SK-N-SH (cell line): ENCODE data around the gene FNDC11.

Source experiments
- CTCF ChIP-seq: fragments of 200-600 bp; sonication (generic); IDR thresholded peaks from 2 replicates; pipeline ENCODE4 v1.6.1; 2017; ENCODE audit warnings: antibody characterized with exemption, mild to moderate bottlenecking, moderate library complexity
- EP300 ChIP-seq, 2 experiments: IDR thresholded peaks; 2 replicates each; pipeline versions ENCODE4 v1.4.0 to v1.6.1; 2012; ENCODE audit warnings: borderline replicate concordance in 1 of 2, low read depth in 1 of 2, low read length in 1 of 2
- EZH2phosphoT487 ChIP-seq: fragments of 200-600 bp; sonication (generic); IDR thresholded peaks from 2 replicates; pipeline ENCODE4 v1.6.1; 2017; ENCODE audit warnings: low read depth, mixed run types, mild to moderate bottlenecking, antibody characterized with exemption, moderate library complexity, borderline replicate concordance
- FOXM1 ChIP-seq: IDR thresholded peaks from 2 replicates; pipeline ENCODE4 v1.4.0; 2012; ENCODE audit warnings: low read depth, mild to moderate bottlenecking
- GABPA ChIP-seq: IDR thresholded peaks from 2 replicates; pipeline ENCODE4 v1.4.0; 2012; ENCODE audit warnings: low read depth, mild to moderate bottlenecking
- GATA2 ChIP-seq: sonication (generic); formaldehyde crosslinking; IDR thresholded peaks from 2 replicates; pipeline ENCODE4 v1.5.0; 2020; ENCODE audit warnings: mild to moderate bottlenecking, missing genetic modification reagents
- JUND ChIP-seq: IDR thresholded peaks from 2 replicates; pipeline ENCODE4 v1.4.0; 2012
- MAX ChIP-seq: IDR thresholded peaks from 2 replicates; pipeline ENCODE4 v1.4.0; 2012; ENCODE audit warnings: low read depth
- POLR2AphosphoS5 ChIP-seq: IDR thresholded peaks from 2 replicates; pipeline ENCODE4 v1.6.1; 2012; ENCODE audit warnings: low read depth, low read length
- RAD21 ChIP-seq: IDR thresholded peaks from 2 replicates; pipeline ENCODE4 v1.6.1; 2012; ENCODE audit warnings: mild to moderate bottlenecking, low read length
- RCOR1 ChIP-seq: fragments of 150-350 bp; IDR thresholded peaks from 2 replicates; pipeline ENCODE4 v1.6.1; 2017; ENCODE audit warnings: antibody characterized with exemption, low read length
- TEAD4 ChIP-seq: IDR thresholded peaks from 2 replicates; pipeline ENCODE4 v1.4.0; 2012; ENCODE audit warnings: mild to moderate bottlenecking, borderline replicate concordance; ENCODE audit not compliant: insufficient read depth
- USF1 ChIP-seq: IDR thresholded peaks from 2 replicates; pipeline ENCODE4 v1.4.0; 2012; ENCODE audit warnings: low read depth, borderline replicate concordance
- YY1 ChIP-seq: IDR thresholded peaks from 2 replicates; pipeline ENCODE4 v1.4.0; 2012; ENCODE audit warnings: low read depth, mild to moderate bottlenecking

- no peak for TF ChIP-seq CTCF
- no peak for TF ChIP-seq GATA2
- no peak for TF ChIP-seq YY1
- TF ChIP-seq MAX = no peak
- TF ChIP-seq POLR2AphosphoS5 = no peak
- no peak for TF ChIP-seq GABPA
- TF ChIP-seq JUND = no peak
- no peak for TF ChIP-seq RAD21
- TF ChIP-seq USF1 = no peak
- no peak for TF ChIP-seq FOXM1
- TF ChIP-seq EP300 (IDR thresholded peaks at IDR 0.05; ENCODE audit: borderline replicate concordance in 1 of 2, low read depth in 1 of 2, low read length in 1 of 2) = no peak
- no peak for TF ChIP-seq EZH2phosphoT487
- TF ChIP-seq RCOR1 = no peak
- no peak for TF ChIP-seq TEAD4
Observed at GRCh38 chr20:63504642-63505041, 49.3 kb upstream of the FNDC11 start.
